ENCODE results near the gene ZC3H4. TPM values are rescaled to one million over a fixed set of nuclear protein-coding genes. Genes with fewer than 3 reads are reported as not detected.

ZC3H4 gene
- total and polyA plus RNA-seq, 8 donors, result 4.7 to 78.5 (median 20.2) TPM

DNA sequence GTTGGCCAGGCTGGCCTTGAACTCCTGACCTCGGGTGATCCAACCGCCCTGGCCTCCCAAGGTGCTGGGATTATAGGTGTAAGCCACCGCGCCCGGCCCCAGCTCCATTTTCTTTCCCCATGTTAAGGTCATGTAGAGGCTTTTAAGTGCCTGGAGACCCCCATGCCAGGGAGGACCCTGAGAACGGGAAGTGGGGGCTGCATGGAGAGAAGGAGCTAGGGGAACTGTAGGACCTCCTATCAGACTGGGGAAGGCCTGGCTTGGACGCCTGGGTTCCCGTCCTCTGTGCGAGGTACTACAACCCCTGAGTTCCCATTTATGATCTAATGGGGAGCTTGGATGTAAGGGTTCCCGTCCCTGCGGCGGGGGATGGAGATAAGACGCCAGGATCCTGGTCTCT is 94.7 kb downstream of the ZC3H4 start:
- intact Hi-C loops (cut with DNase I; ENCODE audit: low total_unique reads), result no loop called here
- Histone ChIP-seq H3K36me3 (no peaks in the 10 kb centered on the region), H3K4me1 (peaks cover 24 to 39% (median 32%) of the 10 kb centered on the region in 4 donors), H3K9me3 (no peaks in the 10 kb centered on the region), H3K27me3 (peaks cover 22 to 56% (median 52%) of the 10 kb centered on the region in 3 donors), H3K27ac (no peak overlapping the region), H3K4me3 (no peak overlapping the region)
- DNase-seq, result no peak
- 41 to 57% (median 47%) methylated on average over 13 of the region's 13 CpGs for WGBS, 5 donors
- TF ChIP-seq EP300 (IDR thresholded peaks at IDR 0.05), result no peak

Other genes with a start within 250 kb of the ZC3H4 start
- 1 to 10 TPM in 1 of 5 donors, under 1 TPM in 1, not detected in 3; 0.72 to 2.3 TPM for gene NPAS1, start 93.9 kb downstream of the ZC3H4 start, total RNA-seq
- gene NPAS1, start 93.9 kb downstream of the ZC3H4 start, polyA plus RNA-seq, result 1 to 10 TPM; 1.1 to 8.9 (median 1.1) TPM
- 100 to 1,000 TPM in 1 of 5 donors, 10 to 100 TPM in 2, 1 to 10 TPM in 1, not detected in 1; 7.0 to 232 (median 23.9) TPM for gene TMEM160, start 65.2 kb downstream of the ZC3H4 start, total RNA-seq
- 10 to 100 TPM in 2 of 3 donors, 1 to 10 TPM in 1; 5.4 to 76.1 (median 59.0) TPM for gene TMEM160, start 65.2 kb downstream of the ZC3H4 start, polyA plus RNA-seq
- gene SAE1, start 17.1 kb upstream of the ZC3H4 start, total RNA-seq, result 100 to 1,000 TPM in 1 of 5 donors, 10 to 100 TPM in 4; 16.2 to 373 (median 38.7) TPM
- 10 to 100 TPM; 37.8 to 53.9 (median 48.4) TPM for gene SAE1, start 17.1 kb upstream of the ZC3H4 start, polyA plus RNA-seq
- gene BBC3, start 117.4 kb upstream of the ZC3H4 start, total RNA-seq, result 10 to 100 TPM in 4 of 5 donors, 1 to 10 TPM in 1; 2.9 to 69.2 (median 17.0) TPM
- gene BBC3, start 117.4 kb upstream of the ZC3H4 start, polyA plus RNA-seq, result 1 to 10 TPM; 6.0 to 9.8 (median 8.7) TPM
- 10 to 100 TPM; 16.1 to 62.4 (median 21.7) TPM for gene CCDC9, start 142.7 kb upstream of the ZC3H4 start, total RNA-seq
- 10 to 100 TPM; 14.3 to 35.1 (median 20.9) TPM for gene CCDC9, start 142.7 kb upstream of the ZC3H4 start, polyA plus RNA-seq
- 1 to 10 TPM in 4 of 5 donors, not detected in 1; 1.8 to 7.7 (median 4.5) TPM for gene INAFM1, start 161.1 kb upstream of the ZC3H4 start, total RNA-seq
- gene INAFM1, start 161.1 kb upstream of the ZC3H4 start, polyA plus RNA-seq, result 10 to 100 TPM; 14.1 to 48.0 (median 18.7) TPM
- gene C5AR1, start 196.1 kb upstream of the ZC3H4 start, total RNA-seq, result 10 to 100 TPM in 1 of 5 donors, 1 to 10 TPM in 3, under 1 TPM in 1; 0.45 to 15.2 (median 1.9) TPM
- 1 to 10 TPM; 2.3 to 7.2 (median 3.5) TPM for gene C5AR1, start 196.1 kb upstream of the ZC3H4 start, polyA plus RNA-seq
- 10 to 100 TPM in 1 of 5 donors, under 1 TPM in 2, not detected in 2; 0.73 to 11.1 (median 0.87) TPM for gene C5AR2, start 218.4 kb upstream of the ZC3H4 start, total RNA-seq
- gene C5AR2, start 218.4 kb upstream of the ZC3H4 start, polyA plus RNA-seq, result under 1 TPM; 0.13 to 0.93 (median 0.76) TPM
- 10 to 100 TPM in 4 of 5 donors, 1 to 10 TPM in 1; 8.1 to 28.6 (median 13.4) TPM for gene DHX34, start 235.5 kb upstream of the ZC3H4 start, total RNA-seq
- gene DHX34, start 235.5 kb upstream of the ZC3H4 start, polyA plus RNA-seq, result 1 to 10 TPM; 6.9 to 9.7 (median 9.0) TPM

All from stomach (tissue), 9 donors.